Smooth muscle cell (in vitro differentiated cells): ENCODE measurements around the gene PTGDR. TPM values are rescaled to one million over a fixed set of nuclear protein-coding genes. Genes with fewer than 3 reads are reported as not detected.
A peak's percentile ranks its signal among the peaks of the same experiment; 100 is the strongest.

Source experiments
- DNase-seq: peaks from one replicate; lab custom pipeline; 2025; ENCODE audit not compliant: unreplicated experiment; lab: John Stamatoyannopoulos, UW
- H2AFZ ChIP-seq: fragments of 200-600 bp; sonication (generic); 2 replicates; pipeline ENCODE4 v1.6.0; 2016; ENCODE audit warnings: antibody characterized with exemption, low read depth, mild to moderate bottlenecking
- H3F3A ChIP-seq: fragments of 200-600 bp; sonication (generic); 2 replicates; pipeline ENCODE4 v1.6.0; 2017; ENCODE audit warnings: antibody characterized with exemption, low read depth
- H3K27ac ChIP-seq: fragments of 200-600 bp; sonication (generic); 2 replicates; pipeline ENCODE4 v1.5.1; 2016; ENCODE audit warnings: low read depth, mild to moderate bottlenecking
- H3K27me3 ChIP-seq: fragments of 200-600 bp; sonication (generic); 2 replicates; pipeline ENCODE4 v1.6.1; 2016; ENCODE audit warnings: low read depth, mild to moderate bottlenecking
- H3K36me3 ChIP-seq: fragments of 200-600 bp; sonication (generic); 2 replicates; pipeline ENCODE4 v1.5.1; 2016; ENCODE audit warnings: low read depth
- H3K4me1 ChIP-seq: fragments of 200-600 bp; sonication (generic); 2 replicates; pipeline ENCODE4 v1.5.1; 2016; ENCODE audit warnings: low read depth
- H3K4me2 ChIP-seq: fragments of 200-600 bp; sonication (generic); 2 replicates; pipeline ENCODE4 v1.6.0; 2016; ENCODE audit warnings: mild to moderate bottlenecking
- H3K4me3 ChIP-seq: fragments of 200-600 bp; sonication (generic); 2 replicates; pipeline ENCODE4 v1.5.1; 2016; ENCODE audit warnings: mild to moderate bottlenecking
- H3K79me2 ChIP-seq: fragments of 200-600 bp; sonication (generic); 2 replicates; pipeline ENCODE4 v1.6.0; 2016; ENCODE audit warnings: low read depth, mild to moderate bottlenecking
- H3K9ac ChIP-seq: fragments of 200-600 bp; sonication (generic); 2 replicates; pipeline ENCODE4 v1.6.0; 2016; ENCODE audit warnings: low read depth
- H3K9me3 ChIP-seq: fragments of 200-600 bp; sonication (generic); replicated peaks from 2 replicates; pipeline ENCODE4 v1.5.1; 2016; ENCODE audit warnings: low read depth
- H4K20me1 ChIP-seq: fragments of 200-600 bp; sonication (generic); 2 replicates; pipeline ENCODE4 v1.6.0; 2016; ENCODE audit warnings: low read depth
- WGBS: methylation state at CpG from one replicate; pipeline ENCODE4 v1.1.7; 2016; ENCODE audit warnings: low lambda C conversion rate; 5-methylcytosine and 5-hydroxymethylcytosine counted together
- polyA plus RNA-seq: library from polyadenylated mRNA; unstranded; fragments of >200 nt; fragmentation: Nextera tagmentation; extraction: Ambion mirVana; gene quantifications from 2 replicates; pipeline ENCODE4 v1.2.1, GENCODE V29; 2016
- total RNA-seq: library from RNA; depleted of rRNA; stranded (reverse); fragments of >200 nt; gene quantifications from 2 replicates; pipeline ENCODE4 v1.2.3, GENCODE V29; 2014
- TF ChIP-seq, protein P1 (sequence below): fragments of 200-600 bp; sonication (generic); IDR thresholded peaks from 2 replicates; pipeline ENCODE4 v1.5.1; 2017; ENCODE audit warnings: borderline replicate concordance, mild to moderate bottlenecking, antibody characterized with exemption; ENCODE audit not compliant: insufficient read depth, poor library complexity, severe bottlenecking

PTGDR gene
- total and polyA plus RNA-seq, 2 experiments from 2014 or later = not detected

DNA sequence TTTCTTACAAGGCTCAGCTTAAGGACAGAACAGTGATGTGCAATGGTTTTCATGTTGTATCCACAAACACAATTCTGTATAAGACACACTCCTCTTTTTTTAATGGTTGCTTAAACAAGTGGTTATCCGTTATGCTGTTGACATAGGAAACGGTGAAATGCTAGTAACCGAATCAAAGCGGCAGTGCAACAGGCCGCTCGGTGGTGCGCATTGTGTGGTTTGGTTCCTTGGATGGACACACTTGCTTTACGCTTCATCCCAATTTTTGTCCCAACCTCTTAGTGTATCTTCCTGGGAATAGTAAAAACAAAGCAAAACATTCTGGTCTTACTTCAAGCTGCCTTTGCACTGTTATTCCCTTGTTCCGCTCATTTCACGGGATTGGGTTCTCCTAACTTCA is 46.0 kb downstream of the PTGDR start:
- peak overlapping the region; percentile 70 for H3K4me3 ChIP-seq
- TF ChIP-seq, protein P1, sequence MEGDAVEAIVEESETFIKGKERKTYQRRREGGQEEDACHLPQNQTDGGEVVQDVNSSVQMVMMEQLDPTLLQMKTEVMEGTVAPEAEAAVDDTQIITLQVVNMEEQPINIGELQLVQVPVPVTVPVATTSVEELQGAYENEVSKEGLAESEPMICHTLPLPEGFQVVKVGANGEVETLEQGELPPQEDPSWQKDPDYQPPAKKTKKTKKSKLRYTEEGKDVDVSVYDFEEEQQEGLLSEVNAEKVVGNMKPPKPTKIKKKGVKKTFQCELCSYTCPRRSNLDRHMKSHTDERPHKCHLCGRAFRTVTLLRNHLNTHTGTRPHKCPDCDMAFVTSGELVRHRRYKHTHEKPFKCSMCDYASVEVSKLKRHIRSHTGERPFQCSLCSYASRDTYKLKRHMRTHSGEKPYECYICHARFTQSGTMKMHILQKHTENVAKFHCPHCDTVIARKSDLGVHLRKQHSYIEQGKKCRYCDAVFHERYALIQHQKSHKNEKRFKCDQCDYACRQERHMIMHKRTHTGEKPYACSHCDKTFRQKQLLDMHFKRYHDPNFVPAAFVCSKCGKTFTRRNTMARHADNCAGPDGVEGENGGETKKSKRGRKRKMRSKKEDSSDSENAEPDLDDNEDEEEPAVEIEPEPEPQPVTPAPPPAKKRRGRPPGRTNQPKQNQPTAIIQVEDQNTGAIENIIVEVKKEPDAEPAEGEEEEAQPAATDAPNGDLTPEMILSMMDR = no peak
- WGBS = 61% methylated on average over 10 of the region's 10 CpGs

DNA sequence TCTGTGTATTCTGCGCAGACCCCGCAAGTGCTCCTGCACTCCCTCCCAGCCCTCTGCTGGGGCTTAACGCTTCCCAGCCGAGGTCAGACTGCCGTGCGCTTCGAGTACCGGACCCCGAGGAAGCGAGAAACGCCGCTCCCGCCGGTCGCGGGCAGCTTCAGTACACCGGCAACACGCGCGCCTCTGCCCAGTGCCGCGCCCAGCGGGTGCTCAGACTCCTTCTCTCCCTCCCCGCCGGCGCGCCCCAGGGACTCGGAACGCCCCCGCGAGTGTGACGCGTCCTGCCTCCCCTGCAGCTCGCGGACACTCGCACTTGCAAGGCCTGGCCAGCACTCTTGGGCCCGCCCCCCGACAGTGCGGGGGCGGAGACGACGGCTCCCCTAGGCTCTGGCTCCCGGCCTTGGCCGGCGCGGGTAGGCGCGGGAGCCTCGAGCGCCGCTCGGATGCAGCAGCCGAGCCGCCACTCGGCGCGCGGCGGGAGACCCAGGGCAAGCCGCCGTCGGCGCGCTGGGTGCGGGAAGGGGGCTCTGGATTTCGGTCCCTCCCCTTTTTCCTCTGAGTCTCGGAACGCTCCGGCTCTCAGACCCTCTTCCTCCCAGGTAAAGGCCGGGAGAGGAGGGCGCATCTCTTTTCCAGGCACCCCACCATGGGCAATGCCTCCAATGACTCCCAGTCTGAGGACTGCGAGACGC is 46.6 kb downstream of the PTGDR start, which contains the start of gene PTGER2:
PTGER2 (plus strand) TSS at position 410 of the 692 bp plus-strand sequence; CDS start at position 647, 237 bp downstream.
- DNase-seq = peak; percentile 66

More for the DNA sequence above, 46.0 kb downstream of the PTGDR start:
- H2AFZ ChIP-seq = peak overlapping the region; percentile 75
- DNase-seq = no peak
- H4K20me1 ChIP-seq = peaks cover 14% of the 10 kb centered on the region
- H3K9me3 ChIP-seq = no peaks in the 10 kb centered on the region
- peak overlapping the region; percentile 98 for H3K4me2 ChIP-seq
- H3K27ac ChIP-seq = peak overlapping the region; percentile 26
- peaks cover 33% of the 10 kb centered on the region for H3K27me3 ChIP-seq
- H3K36me3 ChIP-seq = no peaks in the 10 kb centered on the region
- H3K9ac ChIP-seq = peak overlapping the region; percentile 22
- H3F3A ChIP-seq = peaks cover 7% of the 10 kb centered on the region
- H3K4me1 ChIP-seq = no peaks in the 10 kb centered on the region
- H3K79me2 ChIP-seq = no peaks in the 10 kb centered on the region

GRCh38 chr14:52314595-52315354 is 47.3 kb downstream of the PTGDR start:
- peaks cover 7% of the 10 kb centered on the region for H3F3A ChIP-seq
- WGBS = 3% methylated on average over 60 of the region's 63 CpGs
- no peak for DNase-seq
- TF ChIP-seq, protein P1 = no peak
- peaks cover 14% of the 10 kb centered on the region for H4K20me1 ChIP-seq
- H3K9me3 ChIP-seq = no peaks in the 10 kb centered on the region
- no peaks in the 10 kb centered on the region for H3K36me3 ChIP-seq
- no peaks in the 10 kb centered on the region for H3K4me1 ChIP-seq
- H3K27me3 ChIP-seq = peaks cover 28% of the 10 kb centered on the region
- peak overlapping the region; percentile 51 for H3K9ac ChIP-seq
- H3K79me2 ChIP-seq = no peaks in the 10 kb centered on the region
- no peak overlapping the region for H3K27ac ChIP-seq
- H2AFZ ChIP-seq = peak overlapping the region; percentile 75
- H3K4me3 ChIP-seq = peak overlapping the region; percentile 70
- H3K4me2 ChIP-seq = peak overlapping the region; percentile 98

More for the DNA sequence above, 46.6 kb downstream of the PTGDR start, which contains the start of gene PTGER2:
- Histone ChIP-seq H2AFZ (peak within 1 kb of the TSS; percentile 75), H3K9ac (peak within 1 kb of the TSS; percentile 51), H3F3A (peaks cover 7% of the 10 kb centered on the region), H3K4me1 (no peaks in the 10 kb centered on the region), H3K9me3 (no peaks in the 10 kb centered on the region), H3K4me2 (peak within 1 kb of the TSS; percentile 98), H3K27me3 (peaks cover 30% of the 10 kb centered on the region), H3K27ac (peak within 1 kb of the TSS; percentile 26), H4K20me1 (peaks cover 14% of the 10 kb centered on the region), H3K79me2 (no peaks in the 10 kb centered on the region), H3K36me3 (no peaks in the 10 kb centered on the region), H3K4me3 (peak within 1 kb of the TSS; percentile 70)
- WGBS = under 1% methylated on average over 56 of the region's 73 CpGs
- TF ChIP-seq, protein P1 = no peak
